K562 (cell line): Measurements from ENCODE around the gene HSPB7. TPM values are rescaled to one million over a fixed set of nuclear protein-coding genes. Genes with fewer than 3 reads are reported as not detected.
A peak's percentile ranks its signal among the peaks of the same experiment; 100 is the strongest.

Experiments
- ATF1 ChIP-seq, 2 experiments: fragments of 450-650 bp in 1 of 2; IDR thresholded peaks; 2 replicates each; pipeline ENCODE4 v1.6.1; 2016; ENCODE audit warnings: missing compliant biosample characterization in 1 of 2, missing genetic modification characterization in 1 of 2
- BRF2 ChIP-seq: IDR thresholded peaks from 3 replicates; pipeline ENCODE4 v1.6.1; 2011; ENCODE audit warnings: borderline replicate concordance, mild to moderate bottlenecking; ENCODE audit not compliant: insufficient read length, insufficient read depth
- ERF ChIP-seq: fragments of 450-650 bp; formaldehyde crosslinking; IDR thresholded peaks from 2 replicates; pipeline ENCODE4 v1.4.0; 2020; ENCODE audit warnings: mild to moderate bottlenecking, mixed read lengths
- HBP1 ChIP-seq: fragments of 450-650 bp; formaldehyde crosslinking; IDR thresholded peaks from 2 replicates; pipeline ENCODE4 v1.4.0; 2022; ENCODE audit warnings: missing genetic modification characterization
- MECOM ChIP-seq: fragments of 250-450 bp; sonication (Bioruptor Pico); IDR thresholded peaks from 2 replicates; pipeline ENCODE4 v1.8.0; 2022; ENCODE audit warnings: inconsistent platforms
- MTF1 ChIP-seq: fragments of 250-450 bp; sonication (Bioruptor Pico); IDR thresholded peaks from 2 replicates; pipeline ENCODE4 v1.9.0; 2021; ENCODE audit warnings: moderate library complexity, mild to moderate bottlenecking, inconsistent platforms, borderline replicate concordance
- PBX2 ChIP-seq, 2 experiments: IDR thresholded peaks in 1 of 2; conservative IDR thresholded peaks in 1 of 2; 2 replicates each; pipeline ENCODE4 v1.6.1; 2016; ENCODE audit warnings: low read depth in 2 of 2, mild to moderate bottlenecking in 1 of 2, missing compliant biosample characterization in 1 of 2, missing genetic modification characterization in 1 of 2, moderate library complexity in 1 of 2
- PCBP2 ChIP-seq: fragments of 200-400 bp; formaldehyde crosslinking; IDR thresholded peaks from 2 replicates; pipeline ENCODE4 v1.6.1; 2018; ENCODE audit warnings: low read length, low read depth, mild to moderate bottlenecking, moderate library complexity; ENCODE audit not compliant: poor library complexity, severe bottlenecking
- RERE ChIP-seq: sonication (generic); formaldehyde crosslinking; IDR thresholded peaks from 2 replicates; pipeline ENCODE4 v1.8.0; 2023; ENCODE audit warnings: missing genetic modification reagents, mild to moderate bottlenecking, borderline replicate concordance
- SAFB2 ChIP-seq: fragments of 200-400 bp; formaldehyde crosslinking; IDR thresholded peaks from 2 replicates; pipeline ENCODE4 v1.6.1; 2018; ENCODE audit warnings: borderline replicate concordance, low read length, low read depth, moderate library complexity; ENCODE audit not compliant: severe bottlenecking
- SLC30A9 ChIP-seq: fragments of 250-450 bp; sonication (Bioruptor Pico); IDR thresholded peaks from 2 replicates; pipeline ENCODE4 v1.8.0; 2022; ENCODE audit warnings: mild to moderate bottlenecking, moderate library complexity
- TAL1 ChIP-seq: fragments of 450-650 bp; IDR thresholded peaks from 2 replicates; pipeline ENCODE4 v1.6.1; 2016; ENCODE audit warnings: mild to moderate bottlenecking
- ZBTB8A ChIP-seq: fragments of 450-650 bp; IDR thresholded peaks from 2 replicates; pipeline ENCODE4 v1.6.1; 2018; ENCODE audit warnings: mild to moderate bottlenecking, moderate library complexity; ENCODE audit not compliant: partially characterized antibody
- ZNF354B ChIP-seq: fragments of 250-450 bp; sonication (Bioruptor Pico); IDR thresholded peaks from 2 replicates; pipeline ENCODE4 v1.4.0; 2020
- ZNF77 ChIP-seq: fragments of 250-450 bp; sonication (Bioruptor Pico); IDR thresholded peaks from 2 replicates; pipeline ENCODE4 v1.5.0; 2020
- polyA plus RNA-seq, 8 experiments: library from polyadenylated mRNA; depleted of rRNA in 4 of 8; stranded (reverse) in 5 of 8; unstranded in 3 of 8; fragments of >200 nt; fragmentation: Nextera tagmentation in 2 of 8; fragmentation: Illumina TruSeq in 1 of 8; extraction: Ambion mirVana in 2 of 8; extraction: Trizol in 1 of 8; gene quantifications; 2 replicates each; pipeline versions ENCODE4 v1.2.1 to v1.2.3, GENCODE V29; 2011 to 2014; ENCODE audit warnings: inconsistent platforms in 1 of 8, missing spikeins in 1 of 8
- total RNA-seq, 7 experiments: library from RNA; depleted of rRNA in 6 of 7; stranded (reverse); fragments of >200 nt in 6 of 7; fragmentation: Illumina TruSeq in 2 of 7; extraction: Trizol in 2 of 7; gene quantifications; 2 replicates each; pipeline versions ENCODE4 v1.2.1 to v1.2.3, GENCODE V29; 2011 to 2021; ENCODE audit warnings: low replicate concordance in 1 of 7

The HSPB7 gene
- total and polyA plus RNA-seq, 9 of the 15 experiments (the other 6 are each of a cell fraction or from before 2014, with no cell fraction given) = 0.05 to 0.19 (median 0.07) TPM; not detected in 6

GRCh38 chr1:15975805-15976680 is 41.8 kb downstream of the HSPB7 start, which contains the start of gene ZBTB17 (continued):
- TF ChIP-seq BRF2 (no peak), ERF (CRISPR knock-in tag) (peak; percentile 50; the same call in 1 of the 2 replicates), RERE (CRISPR knock-in tag) (no peak), PCBP2 (no peak), ZBTB8A (no peak), ZNF77 (CRISPR knock-in tag) (no peak), MTF1 (CRISPR knock-in tag) (no peak), ATF1 (CRISPR knock-in tag; IDR thresholded peaks at IDR 0.05) (peak; percentile 39; the same call in 1 of the 2 replicates), ATF1 (tag; IDR thresholded peaks at IDR 0.05) (peak; percentile 92), SLC30A9 (CRISPR knock-in tag) (no peak), SAFB2 (no peak), HBP1 (CRISPR knock-in tag) (peak; percentile 86), PBX2 (CRISPR knock-in tag; IDR thresholded peaks at IDR 0.05; ENCODE audit: low read depth) (no peak), PBX2 (tag; conservative IDR thresholded peaks at IDR 0.05; ENCODE audit: low read depth) (no peak), TAL1 (no peak), MECOM (CRISPR knock-in tag) (no peak), ZNF354B (CRISPR knock-in tag) (no peak)
